NCI-H2171 (cell line): ENCODE data around the gene PIGL.
"Not testable (repeated sequence)": the region's sequence is repeated elsewhere in the genome, so short reads cannot be mapped to it uniquely, and the experiment has no call there.

Source experiments
- DNase-seq: peaks from one replicate; lab custom pipeline; 2025; lab: John Stamatoyannopoulos, UW

The PIGL gene

DNA sequence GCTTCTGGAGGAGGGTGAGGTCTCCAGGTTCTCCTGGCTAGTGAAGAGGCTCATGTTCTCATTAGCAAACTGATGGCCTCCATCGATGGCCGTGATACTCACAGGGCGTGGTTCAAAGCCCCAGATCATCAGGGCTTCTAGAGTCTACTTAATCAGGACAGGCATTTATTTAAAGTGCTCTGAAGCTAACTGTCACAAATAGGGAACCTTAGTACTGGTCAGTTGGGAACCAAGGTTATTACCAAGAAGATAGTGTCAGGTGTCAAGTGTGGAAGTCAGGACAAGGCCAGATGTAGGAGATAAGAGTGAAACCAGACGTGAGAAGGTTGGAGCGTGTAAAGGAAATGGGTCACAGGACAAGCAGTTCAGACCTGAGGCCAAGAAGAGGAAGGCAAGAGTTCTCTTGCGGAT lies 56.9 kb downstream of the PIGL start:
- DNase-seq, result no peak

DNA sequence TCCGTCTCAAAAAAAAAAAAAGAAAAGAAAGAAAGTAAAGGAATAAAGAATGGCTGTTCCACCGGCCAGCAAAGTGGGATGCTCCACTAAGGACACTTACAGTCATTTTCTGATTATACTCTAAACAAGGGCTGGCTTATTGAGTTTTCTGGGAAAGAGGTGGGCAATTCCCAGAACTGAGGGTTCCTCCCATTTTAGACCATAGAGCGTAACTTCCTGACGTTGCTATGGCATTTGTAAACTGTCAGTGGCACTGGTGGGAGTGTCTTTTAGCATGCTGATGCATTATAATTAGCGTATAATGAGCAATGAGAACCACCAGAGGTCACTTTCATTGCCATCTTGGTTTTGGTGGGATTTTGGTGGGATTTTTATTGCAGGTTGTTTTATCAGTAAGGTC lies 58.0 kb downstream of the PIGL start:
- no peak for DNase-seq

DNA sequence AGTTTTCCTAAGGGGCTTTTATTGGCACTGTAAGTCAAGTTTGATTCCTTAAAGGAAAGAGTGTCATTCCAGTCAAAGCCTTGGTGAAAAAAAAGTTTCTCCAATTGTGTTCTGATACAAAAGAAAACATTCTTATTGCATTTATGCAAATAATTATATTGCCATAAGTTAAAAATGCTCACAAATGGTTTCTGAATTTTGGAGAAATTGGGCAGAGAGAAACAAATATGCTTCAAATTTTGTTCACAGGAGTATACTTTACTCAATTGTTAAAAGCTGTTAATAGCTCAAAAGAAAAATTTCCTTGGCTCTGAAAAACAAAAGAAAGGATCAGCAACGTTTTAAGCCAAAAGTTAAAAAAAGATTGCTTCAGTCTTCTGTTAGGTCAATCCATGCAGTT lies 60.2 kb downstream of the PIGL start:
- no peak for DNase-seq

DNA sequence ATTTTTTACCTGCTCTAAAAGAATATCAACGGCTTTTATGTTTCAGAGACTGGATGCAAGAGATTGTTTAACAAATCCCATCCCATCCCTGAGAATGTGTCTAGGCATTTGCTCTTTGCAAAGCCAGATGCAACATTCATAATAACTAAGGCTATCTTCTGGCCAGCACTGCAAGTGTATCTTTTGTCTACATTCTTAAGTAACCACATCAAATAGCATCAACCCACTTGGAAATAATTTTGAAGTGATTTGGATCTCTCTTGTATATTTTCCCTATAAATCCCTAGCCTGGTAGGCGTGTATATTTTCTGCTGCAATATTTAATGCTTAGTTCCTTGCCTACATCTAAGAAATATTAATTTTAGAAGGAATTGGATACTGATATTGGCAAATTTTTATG lies 64.3 kb downstream of the PIGL start:
- no peak for DNase-seq

DNA sequence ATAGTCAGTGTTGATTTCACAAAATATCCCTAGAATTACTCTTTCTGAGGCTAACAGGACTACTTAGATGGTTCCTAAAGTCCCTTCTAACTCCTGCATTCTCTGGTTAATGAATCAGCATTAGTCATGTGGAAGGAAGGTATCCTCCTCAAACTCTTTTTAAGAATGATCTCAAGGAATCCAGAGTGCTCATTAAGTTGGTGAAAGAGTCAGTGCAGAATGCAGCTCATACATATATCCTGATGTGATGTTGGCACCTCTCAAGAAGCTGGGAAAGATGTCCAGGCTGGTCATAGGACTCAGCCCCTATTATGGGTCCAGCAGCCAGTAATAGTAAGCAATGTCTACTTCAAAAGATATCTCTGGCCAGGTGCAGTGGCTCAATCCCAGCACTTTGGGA lies 65.5 kb downstream of the PIGL start:
- no peak for DNase-seq

DNA sequence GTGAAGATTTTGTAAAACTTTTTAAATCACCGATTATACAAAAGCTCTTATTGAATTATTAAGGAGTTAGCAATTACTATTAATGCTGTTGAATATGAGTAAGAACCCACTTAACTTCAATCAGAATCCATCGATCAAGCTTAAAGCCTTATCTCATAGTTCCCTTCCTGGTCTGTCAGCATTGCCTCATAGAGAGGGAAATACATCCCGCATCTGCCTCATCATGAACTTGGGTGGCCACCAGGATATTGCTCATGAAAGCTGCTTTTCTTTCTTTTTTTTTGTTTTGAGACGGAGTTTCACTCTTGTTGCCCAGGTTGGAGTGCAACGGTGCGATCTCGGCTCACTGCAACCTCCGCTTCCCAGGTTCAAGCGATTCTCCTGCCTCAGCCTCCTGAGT lies 66.7 kb downstream of the PIGL start:
- DNase-seq, result no peak

DNA sequence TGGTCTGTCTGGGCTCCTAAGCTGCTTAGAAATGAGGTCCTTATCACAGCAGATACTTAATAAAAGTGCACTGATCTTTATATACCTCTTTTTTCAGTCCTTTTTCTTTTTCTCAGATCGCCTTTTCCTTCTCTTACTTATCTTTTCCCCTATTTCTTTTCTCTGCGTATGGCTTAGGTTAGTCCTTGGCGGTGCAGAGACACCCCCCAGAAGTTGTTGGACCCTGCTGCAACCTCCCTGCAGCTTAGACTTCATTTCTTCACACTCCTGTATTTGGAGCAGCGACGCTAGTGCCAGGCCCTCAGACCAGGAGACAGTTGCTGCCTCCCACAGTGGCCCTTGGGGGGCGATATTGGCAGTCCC lies 68.6 kb downstream of the PIGL start:
- no peak for DNase-seq

DNA sequence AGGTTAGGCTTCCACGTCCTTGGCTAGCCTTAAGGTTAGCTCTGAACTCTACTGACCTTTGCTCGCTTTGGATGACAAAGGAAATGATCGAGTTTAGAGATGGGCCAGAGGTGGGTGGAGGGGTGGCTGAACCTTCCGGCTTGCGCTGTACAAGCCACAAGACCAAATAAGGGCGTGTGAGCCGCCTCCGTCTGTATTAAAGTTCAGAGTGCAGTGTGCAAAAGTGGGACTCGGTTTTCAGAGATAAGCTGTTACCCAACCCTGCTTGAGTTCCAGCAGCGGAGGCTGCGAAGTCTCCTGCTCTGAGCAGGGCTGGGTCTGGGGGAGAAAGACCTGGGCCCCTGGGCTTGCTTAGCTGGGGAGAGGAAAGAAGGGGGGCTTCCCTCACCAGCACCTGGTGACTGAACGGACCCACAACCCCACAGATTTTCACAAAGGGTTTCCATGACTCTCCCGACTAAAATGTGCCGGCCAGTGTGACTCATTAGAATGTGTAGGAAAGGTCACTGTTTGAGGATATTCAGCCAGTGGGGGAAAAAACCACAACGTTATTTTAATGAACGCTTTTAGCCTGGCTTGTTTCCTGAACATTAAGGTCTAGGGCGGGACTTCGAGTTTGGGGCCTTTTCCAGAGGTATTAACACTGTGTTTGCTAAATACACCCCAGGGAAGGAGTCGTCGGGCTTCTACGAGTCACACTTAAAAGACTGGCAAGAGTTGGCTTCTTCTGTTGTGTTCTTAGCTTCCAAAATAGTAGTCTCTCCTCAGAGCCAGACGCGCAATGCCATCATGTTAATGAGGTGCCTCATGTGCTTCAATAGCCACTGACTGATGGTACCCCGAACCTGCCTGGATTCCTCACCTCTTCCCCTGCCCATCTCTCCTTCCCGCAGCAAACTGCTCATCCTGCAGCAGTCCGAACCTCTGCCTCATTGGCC lies 69.3 kb downstream of the PIGL start:
- DNase-seq, result no peak

DNA sequence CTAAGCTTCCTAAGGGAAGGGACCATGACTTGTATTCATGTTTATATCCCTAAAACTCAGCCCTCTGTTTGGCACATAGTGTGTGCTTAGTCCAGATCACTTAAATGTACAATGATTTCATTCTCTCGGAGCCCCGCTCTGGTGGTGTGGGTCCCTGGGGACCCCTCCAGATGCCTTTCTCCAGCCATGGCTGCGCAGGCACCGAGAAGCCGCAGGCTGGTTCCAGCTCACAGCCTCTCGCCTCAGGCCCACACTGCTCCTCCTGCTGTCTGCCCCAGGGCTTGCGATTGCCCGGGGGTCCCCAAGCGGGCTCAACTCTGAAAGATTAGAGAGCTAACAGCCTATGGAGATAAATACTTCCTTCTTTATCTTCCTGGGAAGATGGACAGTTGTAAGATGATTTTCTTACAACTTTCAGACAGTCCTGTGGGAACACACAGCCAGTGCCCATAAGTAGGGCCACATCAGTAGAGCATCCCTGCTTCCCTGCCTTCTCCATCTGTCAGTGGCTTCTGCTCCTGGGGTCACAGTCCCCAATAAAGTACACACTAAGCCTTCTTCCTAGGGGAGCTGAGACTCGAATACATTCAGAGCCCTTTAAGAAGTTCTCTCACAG lies 70.0 kb downstream of the PIGL start:
- DNase-seq, result no peak

DNA sequence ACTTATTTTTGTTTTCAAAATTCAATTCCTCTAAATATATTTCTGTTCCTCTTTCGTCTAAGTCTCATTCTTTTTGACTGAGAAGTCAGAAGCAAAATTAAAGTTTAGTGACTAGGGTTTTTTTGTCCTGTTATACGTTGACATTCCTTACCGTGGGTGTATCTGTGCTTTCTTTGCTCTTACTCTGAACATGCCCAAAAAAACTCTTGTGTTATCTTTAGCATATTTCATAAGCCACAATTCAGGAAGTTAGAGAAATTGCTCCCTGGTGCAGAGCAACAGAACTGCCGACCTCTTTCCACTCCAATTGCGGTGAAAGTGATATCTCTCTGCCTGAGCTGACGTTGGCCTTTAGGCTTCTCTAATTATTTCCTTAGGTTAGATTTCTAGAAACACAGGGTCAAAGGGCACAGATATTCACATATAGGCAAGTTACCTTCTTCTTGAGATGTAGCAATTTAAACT lies 70.6 kb downstream of the PIGL start:
- DNase-seq, result no peak

DNA sequence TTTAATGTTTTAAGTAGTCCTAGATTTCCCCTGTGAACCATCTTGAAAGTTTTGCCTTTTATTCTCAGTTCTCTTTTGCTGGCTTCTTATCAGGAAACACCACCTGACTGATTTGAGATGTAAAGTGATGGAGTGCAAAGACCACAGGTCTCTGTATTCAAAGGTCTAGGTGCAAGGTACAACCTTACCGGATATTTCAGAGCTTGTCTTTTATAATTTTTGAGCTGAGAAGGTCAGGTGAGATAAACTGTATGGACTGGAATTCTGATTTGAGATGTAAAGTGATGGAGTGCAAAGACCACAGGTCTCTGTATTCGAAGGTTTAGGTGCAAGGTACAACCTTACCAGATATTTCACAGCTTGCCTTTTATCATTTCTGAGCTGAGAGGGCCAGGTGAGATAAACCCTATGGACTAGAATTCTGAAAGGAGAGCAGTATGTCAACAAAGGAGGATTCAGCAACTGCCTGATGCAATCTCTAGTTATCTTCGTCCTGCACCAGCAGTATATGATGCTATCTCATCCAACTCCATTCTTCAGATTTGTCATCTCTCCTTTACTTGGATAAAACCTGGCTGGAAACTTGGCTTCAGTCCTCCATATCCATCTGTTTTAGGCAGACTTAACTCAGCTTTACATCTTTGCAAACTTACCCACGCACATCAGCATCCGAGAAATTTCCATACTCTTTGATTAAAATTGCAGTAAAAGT lies 72.0 kb downstream of the PIGL start:
- DNase-seq, result no peak

DNA sequence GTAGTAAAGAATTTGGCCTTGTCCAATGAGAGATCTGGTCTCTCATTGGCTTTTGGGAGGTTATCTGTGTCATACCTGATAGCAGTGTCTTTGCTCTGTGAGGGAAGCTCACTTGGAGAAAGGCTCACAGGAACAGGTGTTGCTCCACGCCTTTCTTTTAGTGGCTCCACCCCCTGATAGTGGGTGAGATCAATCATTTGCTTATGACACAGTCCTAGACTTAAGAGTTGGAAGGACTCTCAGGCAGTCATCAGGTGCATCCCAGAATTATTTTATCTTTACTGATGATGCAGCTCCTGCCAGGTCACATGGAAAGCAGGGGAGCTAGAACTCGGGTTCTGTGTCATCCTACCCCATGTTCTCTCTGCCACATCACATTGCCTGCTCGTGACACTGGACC lies 76.9 kb downstream of the PIGL start:
- no peak for DNase-seq

DNA sequence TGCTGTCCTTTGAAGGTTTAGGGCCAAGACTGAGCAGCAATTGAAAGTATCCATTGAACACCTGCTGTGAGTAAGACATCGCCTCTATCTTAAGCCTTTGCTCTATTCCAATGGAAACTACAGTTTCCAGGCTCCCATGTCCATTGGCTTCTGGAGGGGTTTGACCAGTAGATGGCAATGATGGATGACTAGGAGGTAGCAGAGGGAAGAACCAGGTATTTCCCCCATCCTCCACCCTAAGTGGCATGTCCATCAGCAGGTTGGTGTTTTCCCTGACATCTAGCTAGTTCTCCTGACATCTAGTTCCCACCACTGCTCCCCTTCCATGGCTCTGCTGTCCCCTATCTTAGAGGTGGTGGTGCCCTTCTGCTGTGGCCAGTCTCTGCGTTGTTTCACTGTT lies 77.5 kb downstream of the PIGL start:
- DNase-seq, result no peak

DNA sequence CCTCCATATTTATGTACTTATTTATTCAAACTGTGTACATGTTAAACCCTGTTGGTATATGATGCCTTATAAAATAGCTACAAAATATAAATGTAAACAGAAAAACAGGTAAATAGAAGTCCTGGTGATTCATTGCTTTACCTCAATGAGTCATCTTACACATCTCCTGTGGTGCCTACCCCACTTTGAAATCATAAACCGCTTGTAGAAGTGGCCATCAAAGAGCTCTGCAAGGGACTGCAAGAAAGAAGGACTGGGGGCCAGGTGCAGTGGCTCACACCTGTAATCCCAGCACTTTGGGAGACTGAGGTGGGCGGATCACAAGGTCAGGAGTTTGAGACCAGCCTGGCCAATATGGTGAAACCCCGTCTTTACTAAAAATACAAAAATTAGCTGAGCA lies 79.1 kb downstream of the PIGL start:
- DNase-seq, result not testable (repeated sequence)

DNA sequence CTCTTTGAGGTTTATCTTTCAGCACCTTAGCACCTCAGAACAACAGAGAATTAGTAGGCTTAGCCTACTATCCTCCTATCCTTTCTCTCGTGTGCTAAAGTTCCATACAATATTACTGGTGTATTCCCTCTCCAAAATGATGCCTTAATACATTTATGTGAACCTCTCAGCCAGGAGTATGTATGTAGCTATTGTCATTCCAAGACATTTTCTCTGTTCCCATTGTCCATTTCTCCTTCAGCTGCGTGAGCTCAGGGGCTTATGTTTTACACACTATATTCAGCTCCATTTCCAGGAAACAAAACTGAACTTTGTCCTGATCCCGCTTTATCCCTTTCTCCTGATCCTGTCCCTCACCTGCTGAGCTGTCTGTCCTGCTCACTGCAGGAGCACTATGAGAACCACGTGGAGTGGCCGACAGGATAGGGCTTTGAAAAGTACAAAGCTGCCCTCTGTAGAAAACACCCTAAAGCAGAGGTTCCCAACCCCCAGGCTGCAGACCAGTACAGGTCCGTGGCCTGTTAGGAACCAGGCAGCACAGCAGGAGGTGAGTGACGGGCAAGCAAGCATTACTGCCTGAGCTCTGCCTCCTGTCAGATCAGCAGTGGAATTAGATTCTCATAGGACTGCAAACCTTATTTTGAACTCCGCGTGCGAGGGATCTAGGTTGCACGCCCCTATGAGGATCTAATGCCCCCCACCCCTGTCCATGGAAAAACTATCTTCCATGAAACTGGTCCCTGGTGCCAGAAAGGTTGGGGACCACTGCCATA lies 80.5 kb downstream of the PIGL start:
- DNase-seq, result no peak

DNA sequence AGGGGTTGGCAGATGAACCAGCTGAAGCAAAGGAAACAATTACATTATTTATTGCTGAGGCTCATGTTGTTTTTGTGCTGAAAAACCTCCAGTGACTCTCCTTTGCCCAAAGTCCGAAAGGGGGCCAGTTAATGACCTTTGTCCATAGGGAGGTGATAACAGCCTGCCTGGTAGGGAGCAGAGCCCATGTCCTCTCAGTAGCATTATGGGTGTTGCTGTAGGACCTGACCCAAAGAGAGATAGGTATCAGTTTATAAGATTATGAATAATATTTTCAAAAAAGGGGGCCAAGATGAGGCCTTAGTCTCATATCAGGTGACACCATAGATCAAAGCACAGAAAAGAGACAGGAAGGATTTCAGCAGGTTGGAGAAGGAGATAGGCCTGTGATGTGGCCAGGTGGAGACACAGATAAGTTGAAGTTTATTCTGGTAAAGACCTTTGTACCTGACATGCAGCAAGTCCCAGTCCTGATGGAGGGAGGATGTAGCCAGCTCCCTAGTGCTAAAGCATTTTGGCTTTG lies 81.2 kb downstream of the PIGL start:
- no peak for DNase-seq

DNA sequence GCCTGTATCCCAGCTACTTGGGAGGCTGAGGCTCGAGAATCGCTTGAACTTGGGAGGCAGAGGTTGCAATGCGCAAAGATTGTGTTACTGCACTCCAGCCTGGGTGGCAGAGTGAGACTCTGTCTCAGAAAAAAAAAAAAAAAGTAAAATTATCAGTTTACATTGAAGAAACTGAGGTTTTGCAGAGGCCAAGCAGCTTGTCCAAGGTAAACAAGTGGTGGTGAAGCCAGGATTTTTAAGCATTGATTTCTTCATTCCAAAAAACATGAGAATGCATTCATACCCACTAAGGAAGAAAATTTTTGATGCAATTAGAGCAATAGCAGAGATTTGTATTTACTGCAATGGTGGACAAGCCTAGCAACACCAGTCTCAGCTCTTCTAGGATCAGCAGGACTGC lies 83.5 kb downstream of the PIGL start:
- DNase-seq, result no peak

DNA sequence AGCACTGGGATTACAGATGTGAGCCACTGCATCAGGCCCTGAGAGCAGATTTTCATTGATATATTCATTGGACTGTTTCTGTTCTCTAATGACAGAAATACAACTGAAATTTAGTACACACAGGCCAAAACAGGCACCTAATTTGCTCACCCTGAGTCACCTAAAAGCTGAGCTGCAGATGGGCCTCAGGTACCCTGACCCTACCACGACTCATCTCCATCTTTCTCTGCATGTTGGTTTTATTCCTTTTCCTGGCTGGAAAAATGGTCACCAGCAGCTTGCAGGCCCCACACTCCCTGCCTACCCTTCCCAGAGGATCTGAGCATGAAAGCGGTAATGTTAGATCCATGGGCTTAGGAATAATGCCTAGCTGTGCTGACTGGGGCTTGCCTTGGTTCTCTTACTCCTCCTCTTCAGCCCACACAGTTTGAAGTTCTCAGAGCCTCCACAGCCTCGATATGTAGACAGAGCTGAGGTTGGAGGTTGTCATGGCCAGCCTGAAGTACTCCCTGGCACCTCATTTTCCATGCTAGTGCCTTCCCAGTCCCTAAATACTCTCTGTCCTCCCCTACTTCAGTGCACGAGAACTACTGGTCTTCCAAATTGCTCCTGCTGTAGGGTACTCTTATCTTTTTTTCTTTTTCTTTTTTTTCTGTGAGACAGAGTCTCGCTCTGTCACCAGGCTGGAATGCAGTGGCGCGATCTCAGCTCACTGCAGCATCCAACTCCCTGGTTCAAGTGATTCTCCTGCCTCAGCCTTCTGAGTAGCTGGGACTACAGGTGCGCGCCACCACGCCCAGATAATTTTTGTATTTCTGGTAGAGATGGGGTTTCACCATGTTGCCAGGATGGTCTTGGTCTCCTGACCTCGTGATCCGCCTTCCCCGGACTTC lies 85.2 kb downstream of the PIGL start:
- DNase-seq, result no peak

DNA sequence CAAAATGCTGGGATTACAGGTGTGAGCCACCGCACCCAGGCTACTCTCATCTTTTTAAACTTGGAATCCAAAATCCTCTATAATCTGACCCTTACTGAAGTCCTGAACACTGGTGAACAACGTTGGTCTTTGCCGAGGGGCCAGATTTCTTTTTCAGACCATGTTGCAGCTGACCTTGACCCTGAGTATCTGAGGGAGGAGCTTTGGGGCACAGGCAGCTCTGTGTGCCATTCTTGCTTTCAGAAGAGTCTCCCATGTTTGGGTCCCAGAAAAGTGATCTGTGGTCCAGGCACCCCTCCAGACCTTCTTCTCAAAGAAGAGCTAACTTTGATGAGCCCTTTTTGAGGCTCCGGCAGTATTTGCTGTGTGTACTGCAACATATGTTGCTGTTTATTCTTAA lies 85.8 kb downstream of the PIGL start:
- no peak for DNase-seq

DNA sequence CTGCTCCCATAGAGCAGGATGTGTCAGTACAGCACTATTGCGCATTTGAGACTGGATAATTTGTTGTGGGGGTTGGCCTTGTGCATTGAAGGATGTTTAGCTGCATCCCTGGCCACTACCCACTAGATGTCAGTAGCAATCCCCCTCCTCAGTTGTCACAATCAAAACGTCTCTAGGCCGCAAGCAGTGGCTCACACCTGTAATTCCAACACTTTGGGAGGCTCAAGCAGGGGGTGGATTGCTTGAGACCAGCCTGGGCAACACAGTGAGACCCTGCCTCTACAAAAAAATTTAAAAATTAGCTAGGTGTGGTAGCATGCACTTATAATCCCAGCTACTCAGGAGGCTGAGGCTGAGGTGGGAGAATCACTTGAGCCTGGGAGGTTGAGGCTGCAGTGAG lies 87.8 kb downstream of the PIGL start:
- peak; percentile 10 for DNase-seq

DNA sequence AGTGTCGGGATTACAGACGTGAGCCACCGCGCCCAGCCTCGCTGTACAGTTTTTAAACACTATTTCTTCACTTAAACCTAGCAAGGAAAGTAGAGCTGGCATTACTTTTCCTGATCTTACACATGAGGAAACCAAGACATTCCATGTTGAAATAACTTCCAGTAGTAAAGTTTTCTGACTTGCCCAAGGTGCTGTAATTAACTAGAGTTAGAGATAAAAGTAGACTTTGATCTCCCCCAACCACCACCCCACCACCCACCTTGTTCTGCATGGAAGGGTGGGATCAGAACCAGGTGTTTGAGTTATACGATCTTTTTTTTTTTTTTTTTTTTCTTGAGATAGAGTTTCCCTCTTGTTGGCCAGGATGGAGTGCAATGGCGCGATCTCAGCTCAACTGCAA lies 89.2 kb downstream of the PIGL start:
- DNase-seq, result no peak
